GM23338 (cell line): ENCODE results near the gene TBC1D12. TPM values are rescaled to one million over a fixed set of nuclear protein-coding genes. Genes with fewer than 3 reads are reported as not detected.

Experiments
- ATAC-seq: fragments of 200-7000 bp; cut with Tn5 transposase; 3 replicates; pipeline ENCODE4 v1.9.1; 2020
- DNase-seq: peaks from one replicate; pipeline ENCODE4 v3.0.0-alpha.2; 2015; ENCODE audit warnings: low spot score
- H2AFZ ChIP-seq: fragments of 200-600 bp; sonication (generic); 2 replicates; pipeline ENCODE4 v1.8.0; 2016; ENCODE audit warnings: antibody characterized with exemption, mild to moderate bottlenecking, moderate library complexity
- H3F3A ChIP-seq: fragments of 200-600 bp; sonication (generic); replicated peaks from 2 replicates; pipeline ENCODE4 v1.8.0; 2017; ENCODE audit warnings: antibody characterized with exemption, mixed run types, low read depth
- H3K27ac ChIP-seq: fragments of 200-600 bp; sonication (generic); 2 replicates; pipeline ENCODE4 v1.6.1; 2016; ENCODE audit warnings: low read depth
- H3K27me3 ChIP-seq: fragments of 200-600 bp; sonication (generic); 2 replicates; pipeline ENCODE4 v1.8.0; 2016; ENCODE audit warnings: mild to moderate bottlenecking, mixed run types, moderate library complexity; ENCODE audit not compliant: insufficient read depth
- H3K36me3 ChIP-seq: fragments of 200-600 bp; sonication (generic); 2 replicates; pipeline ENCODE4 v1.8.0; 2016; ENCODE audit warnings: mild to moderate bottlenecking; ENCODE audit not compliant: insufficient read depth
- H3K4me1 ChIP-seq: fragments of 200-600 bp; sonication (generic); 2 replicates; pipeline ENCODE4 v1.8.0; 2016; ENCODE audit warnings: mild to moderate bottlenecking, moderate library complexity; ENCODE audit not compliant: insufficient read depth
- H3K4me2 ChIP-seq: fragments of 200-600 bp; sonication (generic); 2 replicates; pipeline ENCODE4 v1.7.1; 2017; ENCODE audit warnings: mixed run types
- H3K4me3 ChIP-seq: fragments of 200-600 bp; sonication (generic); 2 replicates; pipeline ENCODE4 v1.6.1; 2016; ENCODE audit warnings: mixed run types
- H3K79me2 ChIP-seq: fragments of 200-600 bp; sonication (generic); replicated peaks from 2 replicates; pipeline ENCODE4 v1.8.0; 2017; ENCODE audit warnings: mild to moderate bottlenecking; ENCODE audit not compliant: insufficient read depth
- H3K9me2 ChIP-seq: fragments of 200-600 bp; sonication (generic); 2 replicates; pipeline ENCODE4 v1.8.0; 2017; ENCODE audit not compliant: insufficient read depth
- H4K20me1 ChIP-seq: fragments of 200-600 bp; sonication (generic); replicated peaks from 2 replicates; pipeline ENCODE4 v1.8.0; 2017; ENCODE audit warnings: mild to moderate bottlenecking; ENCODE audit not compliant: insufficient read depth
- H3K27ac Mint-ChIP-seq: 2 replicates; pipeline ENCODE4 v1.8.0; 2020; ENCODE audit warnings: inconsistent platforms, mild to moderate bottlenecking, moderate library complexity, mixed read lengths
- H3K27me3 Mint-ChIP-seq: 3 replicates; pipeline ENCODE4 v1.8.0; 2022; ENCODE audit warnings: low read depth, mild to moderate bottlenecking, moderate library complexity, mixed read lengths, inconsistent platforms; ENCODE audit not compliant: insufficient read depth, poor library complexity
- H3K36me3 Mint-ChIP-seq: 3 replicates; pipeline ENCODE4 v1.8.0; 2021; ENCODE audit warnings: low read depth, mild to moderate bottlenecking, inconsistent platforms, moderate library complexity, mixed read lengths
- H3K4me1 Mint-ChIP-seq: 3 replicates; pipeline ENCODE4 v1.8.0; 2020; ENCODE audit warnings: mild to moderate bottlenecking, inconsistent platforms, mixed read lengths
- H3K4me3 Mint-ChIP-seq: 3 replicates; pipeline ENCODE4 v1.8.0; 2021; ENCODE audit warnings: moderate library complexity, mild to moderate bottlenecking, inconsistent platforms, mixed read lengths
- H3K9me3 Mint-ChIP-seq: 3 replicates; pipeline ENCODE4 v1.8.0; 2020; ENCODE audit warnings: moderate library complexity, mild to moderate bottlenecking, inconsistent platforms, mixed read lengths
- CREB1 ChIP-seq: fragments of 250-450 bp; sonication (Bioruptor Pico); IDR thresholded peaks from 2 replicates; pipeline ENCODE4 v1.5.0; 2020; ENCODE audit warnings: low read depth, mild to moderate bottlenecking, moderate library complexity
- ETS1 ChIP-seq: IDR thresholded peaks from 2 replicates; pipeline ENCODE4 v1.6.1; 2016; ENCODE audit warnings: antibody characterized with exemption
- EZH2 ChIP-seq: fragments of 200-600 bp; sonication (generic); IDR thresholded peaks from one replicate; pipeline ENCODE4 v1.8.0; 2017; ENCODE audit warnings: antibody characterized with exemption, mild to moderate bottlenecking, low read depth; ENCODE audit not compliant: unreplicated experiment
- EZH2phosphoT487 ChIP-seq: fragments of 200-600 bp; sonication (generic); IDR thresholded peaks from one replicate; pipeline ENCODE4 v1.8.1; 2018; ENCODE audit warnings: antibody characterized with exemption; ENCODE audit not compliant: unreplicated experiment
- JUNB ChIP-seq: IDR thresholded peaks from one replicate; pipeline ENCODE4 v1.6.1; 2016; ENCODE audit warnings: antibody characterized with exemption; ENCODE audit not compliant: unreplicated experiment
- NANOG ChIP-seq: IDR thresholded peaks from 2 replicates; pipeline ENCODE4 v1.6.1; 2016; ENCODE audit warnings: antibody characterized with exemption, borderline replicate concordance
- POLR2AphosphoS5 ChIP-seq: IDR thresholded peaks from 2 replicates; pipeline ENCODE4 v1.6.1; 2016; ENCODE audit warnings: antibody characterized with exemption, low read depth
- REST ChIP-seq: IDR thresholded peaks from one replicate; pipeline ENCODE4 v1.6.1; 2018; ENCODE audit warnings: antibody characterized with exemption; ENCODE audit not compliant: unreplicated experiment
- STAT1 ChIP-seq: IDR thresholded peaks from one replicate; pipeline ENCODE4 v1.6.1; 2016; ENCODE audit warnings: antibody characterized with exemption; ENCODE audit not compliant: unreplicated experiment
- ZNF114 ChIP-seq: fragments of 250-450 bp; sonication (Bioruptor Pico); IDR thresholded peaks from 2 replicates; pipeline ENCODE4 v1.5.0; 2020; ENCODE audit warnings: mild to moderate bottlenecking, moderate library complexity
- ZNF331 ChIP-seq: fragments of 250-450 bp; sonication (Bioruptor Pico); IDR thresholded peaks from 2 replicates; pipeline ENCODE4 v1.5.0; 2020; ENCODE audit warnings: low read depth, mild to moderate bottlenecking, moderate library complexity
- polyA plus RNA-seq: library from polyadenylated mRNA; unstranded; fragments of >200 nt; fragmentation: Nextera tagmentation; extraction: Ambion mirVana; gene quantifications from 2 replicates; pipeline ENCODE4 v1.2.1, GENCODE V29; 2016
- total RNA-seq: library from RNA; depleted of rRNA; stranded (reverse); fragments of >200 nt; shearing (Covaris generic); gene quantifications from 2 replicates; pipeline ENCODE4 v1.2.3, GENCODE V29; 2014
- TF ChIP-seq, protein P1 (sequence below): fragments of 250-450 bp; sonication (Bioruptor Pico); IDR thresholded peaks from 2 replicates; pipeline ENCODE4 v1.5.0; 2020; ENCODE audit warnings: mild to moderate bottlenecking, moderate library complexity
- TF ChIP-seq, protein P2 (sequence below), 2 experiments: fragments of 200-600 bp in 1 of 2; sonication (generic) in 1 of 2; conservative IDR thresholded peaks; 2 replicates each; pipeline versions ENCODE4 v1.5.1 to v1.6.1; 2016 to 2017; ENCODE audit warnings: antibody characterized with exemption in 2 of 2, low read depth in 2 of 2, mild to moderate bottlenecking in 2 of 2, moderate library complexity in 1 of 2

TBC1D12 gene
- total and polyA plus RNA-seq, 2 experiments from 2014 or later = 2.3 to 3.6 TPM

- H3K27ac Mint-ChIP-seq = no peak overlapping the region
These were observed 37.9 kb upstream of the TBC1D12 start for GRCh38 chr10:94364482-94364881.

More at GRCh38 chr10:94364482-94364881, 37.9 kb upstream of the TBC1D12 start:
- Histone ChIP-seq H2AFZ (peak overlapping the region; percentile 32; the same call in 1 of the 2 replicates), H3K36me3 (peaks cover 9% of the 10 kb centered on the region; the same call in 1 of the 2 replicates), H3K79me2 (peaks cover 31% of the 10 kb centered on the region), H4K20me1 (peaks cover 5% of the 10 kb centered on the region), H3K4me2 (no peak overlapping the region), H3F3A (no peaks in the 10 kb centered on the region), H3K4me3 (no peak overlapping the region), H3K27me3 (peaks cover 32% of the 10 kb centered on the region), H3K4me1 (peaks cover 4% of the 10 kb centered on the region; the same call in 1 of the 2 replicates), H3K27ac (no peak overlapping the region), H3K9me2 (0 out of 2 replicates have a peak, but pooled peaks cover 4% of the 10 kb centered on the region)
- Mint-ChIP-seq H3K4me3 (no peak overlapping the region; the same call in 2 of the 3 replicates), H3K27me3 (peaks cover 16% of the 10 kb centered on the region), H3K9me3 (peaks cover 3% of the 10 kb centered on the region; the same call in 2 of the 3 replicates), H3K4me1 (no peaks in the 10 kb centered on the region), H3K36me3 (peaks cover 13% of the 10 kb centered on the region)
- ATAC-seq = no peak
- DNase-seq = no peak
- TF ChIP-seq JUNB (no peak), CREB1 (CRISPR knock-in tag) (no peak), ETS1 (no peak), ZNF331 (no peak), EZH2 (no peak), EZH2phosphoT487 (no peak), POLR2AphosphoS5 (no peak), REST (no peak), ZNF114 (CRISPR knock-in tag) (no peak), NANOG (no peak), STAT1 (no peak)
- TF ChIP-seq, protein P1, sequence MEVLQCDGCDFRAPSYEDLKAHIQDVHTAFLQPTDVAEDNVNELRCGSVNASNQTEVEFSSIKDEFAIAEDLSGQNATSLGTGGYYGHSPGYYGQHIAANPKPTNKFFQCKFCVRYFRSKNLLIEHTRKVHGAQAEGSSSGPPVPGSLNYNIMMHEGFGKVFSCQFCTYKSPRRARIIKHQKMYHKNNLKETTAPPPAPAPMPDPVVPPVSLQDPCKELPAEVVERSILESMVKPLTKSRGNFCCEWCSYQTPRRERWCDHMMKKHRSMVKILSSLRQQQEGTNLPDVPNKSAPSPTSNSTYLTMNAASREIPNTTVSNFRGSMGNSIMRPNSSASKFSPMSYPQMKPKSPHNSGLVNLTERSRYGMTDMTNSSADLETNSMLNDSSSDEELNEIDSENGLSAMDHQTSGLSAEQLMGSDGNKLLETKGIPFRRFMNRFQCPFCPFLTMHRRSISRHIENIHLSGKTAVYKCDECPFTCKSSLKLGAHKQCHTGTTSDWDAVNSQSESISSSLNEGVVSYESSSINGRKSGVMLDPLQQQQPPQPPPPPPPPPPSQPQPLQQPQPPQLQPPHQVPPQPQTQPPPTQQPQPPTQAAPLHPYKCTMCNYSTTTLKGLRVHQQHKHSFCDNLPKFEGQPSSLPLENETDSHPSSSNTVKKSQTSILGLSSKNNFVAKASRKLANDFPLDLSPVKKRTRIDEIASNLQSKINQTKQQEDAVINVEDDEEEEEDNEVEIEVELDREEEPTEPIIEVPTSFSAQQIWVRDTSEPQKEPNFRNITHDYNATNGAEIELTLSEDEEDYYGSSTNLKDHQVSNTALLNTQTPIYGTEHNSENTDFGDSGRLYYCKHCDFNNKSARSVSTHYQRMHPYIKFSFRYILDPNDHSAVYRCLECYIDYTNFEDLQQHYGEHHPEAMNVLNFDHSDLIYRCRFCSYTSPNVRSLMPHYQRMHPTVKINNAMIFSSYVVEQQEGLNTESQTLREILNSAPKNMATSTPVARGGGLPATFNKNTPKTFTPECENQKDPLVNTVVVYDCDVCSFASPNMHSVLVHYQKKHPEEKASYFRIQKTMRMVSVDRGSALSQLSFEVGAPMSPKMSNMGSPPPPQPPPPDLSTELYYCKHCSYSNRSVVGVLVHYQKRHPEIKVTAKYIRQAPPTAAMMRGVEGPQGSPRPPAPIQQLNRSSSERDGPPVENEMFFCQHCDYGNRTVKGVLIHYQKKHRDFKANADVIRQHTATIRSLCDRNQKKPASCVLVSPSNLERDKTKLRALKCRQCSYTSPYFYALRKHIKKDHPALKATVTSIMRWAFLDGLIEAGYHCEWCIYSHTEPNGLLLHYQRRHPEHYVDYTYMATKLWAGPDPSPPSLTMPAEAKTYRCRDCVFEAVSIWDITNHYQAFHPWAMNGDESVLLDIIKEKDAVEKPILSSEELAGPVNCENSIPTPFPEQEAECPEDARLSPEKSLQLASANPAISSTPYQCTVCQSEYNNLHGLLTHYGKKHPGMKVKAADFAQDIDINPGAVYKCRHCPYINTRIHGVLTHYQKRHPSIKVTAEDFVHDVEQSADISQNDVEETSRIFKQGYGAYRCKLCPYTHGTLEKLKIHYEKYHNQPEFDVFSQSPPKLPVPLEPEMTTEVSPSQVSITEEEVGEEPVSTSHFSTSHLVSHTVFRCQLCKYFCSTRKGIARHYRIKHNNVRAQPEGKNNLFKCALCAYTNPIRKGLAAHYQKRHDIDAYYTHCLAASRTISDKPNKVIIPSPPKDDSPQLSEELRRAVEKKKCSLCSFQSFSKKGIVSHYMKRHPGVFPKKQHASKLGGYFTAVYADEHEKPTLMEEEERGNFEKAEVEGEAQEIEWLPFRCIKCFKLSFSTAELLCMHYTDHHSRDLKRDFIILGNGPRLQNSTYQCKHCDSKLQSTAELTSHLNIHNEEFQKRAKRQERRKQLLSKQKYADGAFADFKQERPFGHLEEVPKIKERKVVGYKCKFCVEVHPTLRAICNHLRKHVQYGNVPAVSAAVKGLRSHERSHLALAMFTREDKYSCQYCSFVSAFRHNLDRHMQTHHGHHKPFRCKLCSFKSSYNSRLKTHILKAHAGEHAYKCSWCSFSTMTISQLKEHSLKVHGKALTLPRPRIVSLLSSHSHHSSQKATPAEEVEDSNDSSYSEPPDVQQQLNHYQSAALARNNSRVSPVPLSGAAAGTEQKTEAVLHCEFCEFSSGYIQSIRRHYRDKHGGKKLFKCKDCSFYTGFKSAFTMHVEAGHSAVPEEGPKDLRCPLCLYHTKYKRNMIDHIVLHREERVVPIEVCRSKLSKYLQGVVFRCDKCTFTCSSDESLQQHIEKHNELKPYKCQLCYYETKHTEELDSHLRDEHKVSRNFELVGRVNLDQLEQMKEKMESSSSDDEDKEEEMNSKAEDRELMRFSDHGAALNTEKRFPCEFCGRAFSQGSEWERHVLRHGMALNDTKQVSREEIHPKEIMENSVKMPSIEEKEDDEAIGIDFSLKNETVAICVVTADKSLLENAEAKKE (CRISPR knock-in tag) = no peak
- TF ChIP-seq, protein P2, sequence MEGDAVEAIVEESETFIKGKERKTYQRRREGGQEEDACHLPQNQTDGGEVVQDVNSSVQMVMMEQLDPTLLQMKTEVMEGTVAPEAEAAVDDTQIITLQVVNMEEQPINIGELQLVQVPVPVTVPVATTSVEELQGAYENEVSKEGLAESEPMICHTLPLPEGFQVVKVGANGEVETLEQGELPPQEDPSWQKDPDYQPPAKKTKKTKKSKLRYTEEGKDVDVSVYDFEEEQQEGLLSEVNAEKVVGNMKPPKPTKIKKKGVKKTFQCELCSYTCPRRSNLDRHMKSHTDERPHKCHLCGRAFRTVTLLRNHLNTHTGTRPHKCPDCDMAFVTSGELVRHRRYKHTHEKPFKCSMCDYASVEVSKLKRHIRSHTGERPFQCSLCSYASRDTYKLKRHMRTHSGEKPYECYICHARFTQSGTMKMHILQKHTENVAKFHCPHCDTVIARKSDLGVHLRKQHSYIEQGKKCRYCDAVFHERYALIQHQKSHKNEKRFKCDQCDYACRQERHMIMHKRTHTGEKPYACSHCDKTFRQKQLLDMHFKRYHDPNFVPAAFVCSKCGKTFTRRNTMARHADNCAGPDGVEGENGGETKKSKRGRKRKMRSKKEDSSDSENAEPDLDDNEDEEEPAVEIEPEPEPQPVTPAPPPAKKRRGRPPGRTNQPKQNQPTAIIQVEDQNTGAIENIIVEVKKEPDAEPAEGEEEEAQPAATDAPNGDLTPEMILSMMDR (conservative IDR thresholded peaks at IDR 0.05; ENCODE audit: low read depth in 2 of 2) = no peak
